Activated T-cell treated with anti-CD3 and anti-CD28 coated beads, Interleukin-2, amount 50 U/mL, for 72 hours (primary cell): ENCODE data around the gene DCAF16. TPM values are rescaled to one million over a fixed set of nuclear protein-coding genes. Genes with fewer than 3 reads are reported as not detected.

Experiments used
- ATAC-seq, 2 donors: fragments of 150-1000 bp; cut with Tn5 transposase; replicated peaks in 1 of 2; 2 replicates each; pipeline ENCODE4 v1.10.0; 2021; ENCODE audit warnings: moderate library complexity in 2 of 2, mild to moderate bottlenecking in 1 of 2
- DNase-seq, 2 donors: peaks; one replicate each; pipeline ENCODE4 v3.0.0; 2021 to 2022; ENCODE audit warnings: mixed read lengths in 1 of 2
- H3K27ac Mint-ChIP-seq: one replicate; pipeline ENCODE4 v1.8.0; 2022; ENCODE audit warnings: mild to moderate bottlenecking, moderate library complexity, mixed read lengths
- H3K27me3 Mint-ChIP-seq: one replicate; pipeline ENCODE4 v1.8.0; 2022; ENCODE audit warnings: low read depth, mixed read lengths
- H3K36me3 Mint-ChIP-seq, 2 donors: one replicate each; pipeline ENCODE4 v1.8.0; 2022; ENCODE audit warnings: mixed read lengths in 2 of 2, mild to moderate bottlenecking in 1 of 2; ENCODE audit not compliant: insufficient read depth in 2 of 2
- H3K4me1 Mint-ChIP-seq: one replicate; pipeline ENCODE4 v1.8.0; 2022; ENCODE audit warnings: low read depth, mixed read lengths
- H3K4me3 Mint-ChIP-seq, 2 donors: one replicate each; pipeline ENCODE4 v1.8.0; 2022; ENCODE audit warnings: mild to moderate bottlenecking in 2 of 2, mixed read lengths in 2 of 2, moderate library complexity in 2 of 2
- H3K9me3 Mint-ChIP-seq, 2 donors: one replicate each; pipeline ENCODE4 v1.8.0; 2022; ENCODE audit warnings: mixed read lengths in 2 of 2
- total RNA-seq, 2 donors: library from RNA; stranded (reverse); gene quantifications; one replicate each; pipeline ENCODE4 v1.2.3, GENCODE V29; 2022

Gene DCAF16
- total RNA-seq, 2 donors from 2014 or later: 50.1 to 50.2 TPM

- peak in 1 of 2 donors; percentile 35 for DNase-seq
- H3K36me3 Mint-ChIP-seq: peaks cover 9 to 50% of the 10 kb centered on the region in 2 donors
- peak overlapping the region; percentile 95 for H3K27ac Mint-ChIP-seq
- H3K9me3 Mint-ChIP-seq: no peaks in the 10 kb centered on the region
- ATAC-seq: peak; percentile 40 to 44
- peak overlapping the region; percentile 84 to 98 for H3K4me3 Mint-ChIP-seq
- H3K4me1 Mint-ChIP-seq: peaks cover 50% of the 10 kb centered on the region
- H3K27me3 Mint-ChIP-seq: no peaks in the 10 kb centered on the region
These were observed 584 bp upstream of the DCAF16 start for GRCh38 chr4:17811078-17811603.

- Mint-ChIP-seq H3K4me1 (peaks cover 59% of the 10 kb centered on the region), H3K9me3 (no peaks in the 10 kb centered on the region), H3K27ac (peak overlapping the region; percentile 91), H3K36me3 (peaks cover 11 to 40% of the 10 kb centered on the region in 2 donors), H3K4me3 (peak overlapping the region; percentile 84 to 98), H3K27me3 (no peaks in the 10 kb centered on the region)
- peak in 1 of 2 donors; percentile 7 for DNase-seq
- no peak for ATAC-seq
These were observed 890 bp downstream of the DCAF16 start for GRCh38 chr4:17809667-17810066.

- Mint-ChIP-seq H3K9me3 (no peaks in the 10 kb centered on the region), H3K4me1 (peaks cover 45% of the 10 kb centered on the region), H3K36me3 (peaks cover 12 to 39% of the 10 kb centered on the region in 2 donors), H3K27ac (peak overlapping the region; percentile 54), H3K4me3 (peak overlapping the region; percentile 84 to 98), H3K27me3 (no peaks in the 10 kb centered on the region)
- ATAC-seq: no peak
- no peak for DNase-seq
These were observed 3.1 kb downstream of the DCAF16 start for GRCh38 chr4:17807446-17807845.

- Mint-ChIP-seq H3K27ac (peak overlapping the region; percentile 38), H3K27me3 (no peaks in the 10 kb centered on the region), H3K4me3 (peak overlapping the region in 1 of 2 donors; percentile 79), H3K36me3 (peaks cover 9 to 36% of the 10 kb centered on the region in 2 donors), H3K4me1 (peaks cover 43% of the 10 kb centered on the region), H3K9me3 (no peaks in the 10 kb centered on the region)
- DNase-seq (no peak), ATAC-seq (no peak)
These were observed 4.9 kb downstream of the DCAF16 start for GRCh38 chr4:17805580-17806155.

- H3K36me3 Mint-ChIP-seq: peaks cover 2 to 12% of the 10 kb centered on the region in 2 donors
These were observed 12.7 kb downstream of the DCAF16 start for GRCh38 chr4:17797808-17798207.

GRCh38 chr4:17794730-17795129, 15.8 kb downstream of the DCAF16 start:
- no peaks in the 10 kb centered on the region for H3K9me3 Mint-ChIP-seq
- H3K4me3 Mint-ChIP-seq: no peak overlapping the region
- ATAC-seq: no peak
- no peaks in the 10 kb centered on the region for H3K27me3 Mint-ChIP-seq
- H3K4me1 Mint-ChIP-seq: peaks cover 6% of the 10 kb centered on the region
- peaks cover 2 to 14% of the 10 kb centered on the region in 2 donors for H3K36me3 Mint-ChIP-seq
- H3K27ac Mint-ChIP-seq: no peak overlapping the region
- DNase-seq: no peak

More at GRCh38 chr4:17797808-17798207, 12.7 kb downstream of the DCAF16 start:
- DNase-seq (no peak), ATAC-seq (no peak)
- H3K27ac Mint-ChIP-seq: no peak overlapping the region
- no peaks in the 10 kb centered on the region for H3K27me3 Mint-ChIP-seq
- H3K9me3 Mint-ChIP-seq: no peaks in the 10 kb centered on the region
- H3K4me3 Mint-ChIP-seq: no peak overlapping the region
- H3K4me1 Mint-ChIP-seq: peaks cover 11% of the 10 kb centered on the region

GRCh38 chr4:17788956-17789355, 21.6 kb downstream of the DCAF16 start:
- Mint-ChIP-seq H3K4me1 (peaks cover 23% of the 10 kb centered on the region), H3K4me3 (no peak overlapping the region), H3K9me3 (no peaks in the 10 kb centered on the region), H3K27ac (no peak overlapping the region), H3K27me3 (no peaks in the 10 kb centered on the region), H3K36me3 (peaks cover 0 to 14% of the 10 kb centered on the region in 2 donors)
- no peak for ATAC-seq
- no peak for DNase-seq

- no peak for ATAC-seq
- H3K27me3 Mint-ChIP-seq: peaks cover 3% of the 10 kb centered on the region
- no peak overlapping the region for H3K27ac Mint-ChIP-seq
- H3K4me1 Mint-ChIP-seq: peaks cover 23% of the 10 kb centered on the region
- no peak overlapping the region for H3K4me3 Mint-ChIP-seq
- no peak for DNase-seq
- H3K36me3 Mint-ChIP-seq: peaks cover 0 to 9% of the 10 kb centered on the region in 2 donors
- no peaks in the 10 kb centered on the region for H3K9me3 Mint-ChIP-seq
These were observed 23.2 kb downstream of the DCAF16 start for GRCh38 chr4:17787315-17787714.

GRCh38 chr4:17786567-17786966, 24.0 kb downstream of the DCAF16 start:
- Mint-ChIP-seq H3K4me1 (peaks cover 30% of the 10 kb centered on the region), H3K36me3 (peaks cover 0 to 5% of the 10 kb centered on the region in 2 donors), H3K27ac (no peak overlapping the region), H3K27me3 (peaks cover 11% of the 10 kb centered on the region), H3K9me3 (no peaks in the 10 kb centered on the region), H3K4me3 (peak overlapping the region in 1 of 2 donors; percentile 16)
- ATAC-seq: no peak
- DNase-seq: no peak

GRCh38 chr4:17785858-17786257, 24.7 kb downstream of the DCAF16 start:
- Mint-ChIP-seq H3K4me3 (no peak overlapping the region), H3K27me3 (peaks cover 14% of the 10 kb centered on the region), H3K4me1 (peaks cover 32% of the 10 kb centered on the region), H3K9me3 (no peaks in the 10 kb centered on the region), H3K36me3 (peaks cover 0 to 2% of the 10 kb centered on the region in 2 donors), H3K27ac (peak overlapping the region; percentile 39)
- DNase-seq: no peak
- ATAC-seq: no peak

- DNase-seq (peak in 1 of 2 donors; percentile 7), ATAC-seq (peak; percentile 39 to 53)
- H3K36me3 Mint-ChIP-seq: peaks cover 0 to 2% of the 10 kb centered on the region in 2 donors
- H3K4me3 Mint-ChIP-seq: peak within 1 kb of the TSS; percentile 31 to 76
- peaks cover 34% of the 10 kb centered on the region for H3K27me3 Mint-ChIP-seq
- H3K9me3 Mint-ChIP-seq: no peaks in the 10 kb centered on the region
- H3K4me1 Mint-ChIP-seq: peaks cover 19% of the 10 kb centered on the region
- no peak within 1 kb of the TSS for H3K27ac Mint-ChIP-seq
These were observed 29.0 kb downstream of the DCAF16 start, which contains the start of gene FAM184B for GRCh38 chr4:17781300-17782287. Gene FAM184B, minus strand, starts transcription at chr4:17781621. Its CDS starts 322 bp downstream, at chr4:17781299.

- H3K9me3 Mint-ChIP-seq: no peaks in the 10 kb centered on the region
- DNase-seq (no peak), ATAC-seq (peak; percentile 20 to 21)
- H3K4me1 Mint-ChIP-seq: peaks cover 12% of the 10 kb centered on the region
- peak overlapping the region; percentile 31 to 76 for H3K4me3 Mint-ChIP-seq
- H3K27ac Mint-ChIP-seq: no peak overlapping the region
- peaks cover 34% of the 10 kb centered on the region for H3K27me3 Mint-ChIP-seq
- H3K36me3 Mint-ChIP-seq: peaks cover 0 to 2% of the 10 kb centered on the region in 2 donors
These were observed 29.9 kb downstream of the DCAF16 start for GRCh38 chr4:17780501-17781299.
